ENCODE measurements around the gene LRIT1. TPM values are rescaled to one million over a fixed set of nuclear protein-coding genes. Genes with fewer than 3 reads are reported as not detected.

Gene LRIT1
- total RNA-seq, 1 donor from 2014 or later, result not detected

GRCh38 chr10:84263716-84264115 is 22.4 kb upstream of the LRIT1 start:
- no peaks in the 10 kb centered on the region for H3K9me3 Mint-ChIP-seq
- peaks cover 26% of the 10 kb centered on the region for H3K27me3 Mint-ChIP-seq (ENCODE audit: low read depth)

GRCh38 chr10:84262190-84262956 is 21.0 kb upstream of the LRIT1 start:
- Mint-ChIP-seq H3K27me3 (ENCODE audit: low read depth) (peaks cover 17% of the 10 kb centered on the region), H3K4me1 (ENCODE audit: low read depth) (peaks cover 5% of the 10 kb centered on the region), H3K36me3 (ENCODE audit: low read depth) (no peaks in the 10 kb centered on the region), H3K4me3 (ENCODE audit: low read depth) (no peak overlapping the region), H3K9me3 (no peaks in the 10 kb centered on the region), H3K27ac (no peak overlapping the region)
- DNase-seq (ENCODE audit: low spot score), result no peak
- intact Hi-C loops (cut with micrococcal nuclease), result loop anchor here (10.0 kb wide), 2 partner anchors 162 to 452 kb away; no protein-coding TSS in a partner anchor

More at GRCh38 chr10:84263716-84264115, 22.4 kb upstream of the LRIT1 start:
- Mint-ChIP-seq H3K4me1 (ENCODE audit: low read depth) (peaks cover 14% of the 10 kb centered on the region), H3K4me3 (ENCODE audit: low read depth) (no peak overlapping the region), H3K27ac (no peak overlapping the region), H3K36me3 (ENCODE audit: low read depth) (no peaks in the 10 kb centered on the region)
- intact Hi-C loops (cut with micrococcal nuclease), result loop anchor here (1.0 to 10.0 kb wide), 4 partner anchors 111 to 451 kb away; no protein-coding TSS in a partner anchor
- DNase-seq (ENCODE audit: low spot score), result no peak

GRCh38 chr10:84261236-84261915 is 20.0 kb upstream of the LRIT1 start:
- intact Hi-C loops (cut with micrococcal nuclease), result loop anchor here (10.0 kb wide), 2 partner anchors 163 to 453 kb away; no protein-coding TSS in a partner anchor
- no peaks in the 10 kb centered on the region for H3K36me3 Mint-ChIP-seq (ENCODE audit: low read depth)
- H3K4me1 Mint-ChIP-seq (ENCODE audit: low read depth), result peaks cover 8% of the 10 kb centered on the region
- no peaks in the 10 kb centered on the region for H3K9me3 Mint-ChIP-seq
- no peak overlapping the region for H3K27ac Mint-ChIP-seq
- DNase-seq (ENCODE audit: low spot score), result no peak
- peaks cover 18% of the 10 kb centered on the region for H3K27me3 Mint-ChIP-seq (ENCODE audit: low read depth)
- no peak overlapping the region for H3K4me3 Mint-ChIP-seq (ENCODE audit: low read depth)

GRCh38 chr10:84258034-84258695 is 16.8 kb upstream of the LRIT1 start:
- no peak overlapping the region for H3K4me3 Mint-ChIP-seq (ENCODE audit: low read depth)
- no peak for DNase-seq (ENCODE audit: low spot score)
- no peaks in the 10 kb centered on the region for H3K9me3 Mint-ChIP-seq
- peaks cover 7% of the 10 kb centered on the region for H3K27me3 Mint-ChIP-seq (ENCODE audit: low read depth)
- intact Hi-C loops (cut with micrococcal nuclease), result no loop called here
- no peak overlapping the region for H3K27ac Mint-ChIP-seq
- no peaks in the 10 kb centered on the region for H3K36me3 Mint-ChIP-seq (ENCODE audit: low read depth)
- H3K4me1 Mint-ChIP-seq (ENCODE audit: low read depth), result peaks cover 4% of the 10 kb centered on the region

- H3K4me1 Mint-ChIP-seq (ENCODE audit: low read depth), result peaks cover 4% of the 10 kb centered on the region
- H3K4me3 Mint-ChIP-seq (ENCODE audit: low read depth), result no peak overlapping the region
- peaks cover 6% of the 10 kb centered on the region for H3K27me3 Mint-ChIP-seq (ENCODE audit: low read depth)
- H3K36me3 Mint-ChIP-seq (ENCODE audit: low read depth), result no peaks in the 10 kb centered on the region
- no peaks in the 10 kb centered on the region for H3K9me3 Mint-ChIP-seq
- DNase-seq (ENCODE audit: low spot score), result no peak
- intact Hi-C loops (cut with micrococcal nuclease), result no loop called here
- no peak overlapping the region for H3K27ac Mint-ChIP-seq
Observed at GRCh38 chr10:84257343-84258020, 16.1 kb upstream of the LRIT1 start.

GRCh38 chr10:84256510-84257342 is 15.4 kb upstream of the LRIT1 start:
- Mint-ChIP-seq H3K36me3 (ENCODE audit: low read depth) (no peaks in the 10 kb centered on the region), H3K27ac (no peak overlapping the region), H3K4me1 (ENCODE audit: low read depth) (peaks cover 4% of the 10 kb centered on the region), H3K9me3 (no peaks in the 10 kb centered on the region), H3K27me3 (ENCODE audit: low read depth) (peaks cover 6% of the 10 kb centered on the region), H3K4me3 (ENCODE audit: low read depth) (no peak overlapping the region)
- DNase-seq (ENCODE audit: low spot score), result peak; percentile 27
- intact Hi-C loops (cut with micrococcal nuclease), result no loop called here

GRCh38 chr10:84254552-84255478 is 13.5 kb upstream of the LRIT1 start:
- Mint-ChIP-seq H3K27me3 (ENCODE audit: low read depth) (peaks cover 6% of the 10 kb centered on the region), H3K27ac (no peak overlapping the region), H3K4me1 (ENCODE audit: low read depth) (peaks cover 4% of the 10 kb centered on the region), H3K4me3 (ENCODE audit: low read depth) (no peak overlapping the region), H3K9me3 (no peaks in the 10 kb centered on the region), H3K36me3 (ENCODE audit: low read depth) (no peaks in the 10 kb centered on the region)
- no peak for DNase-seq (ENCODE audit: low spot score)
- intact Hi-C loops (cut with micrococcal nuclease), result no loop called here

GRCh38 chr10:84248794-84249193 is 7.4 kb upstream of the LRIT1 start:
- Mint-ChIP-seq H3K27ac (no peak overlapping the region), H3K4me1 (ENCODE audit: low read depth) (no peaks in the 10 kb centered on the region), H3K4me3 (ENCODE audit: low read depth) (no peak overlapping the region), H3K9me3 (no peaks in the 10 kb centered on the region), H3K36me3 (ENCODE audit: low read depth) (no peaks in the 10 kb centered on the region), H3K27me3 (ENCODE audit: low read depth) (no peaks in the 10 kb centered on the region)
- no peak for DNase-seq (ENCODE audit: low spot score)
- intact Hi-C loops (cut with micrococcal nuclease), result no loop called here

GRCh38 chr10:84247496-84247895 is 6.2 kb upstream of the LRIT1 start:
- no peak for DNase-seq (ENCODE audit: low spot score)
- intact Hi-C loops (cut with micrococcal nuclease), result no loop called here
- Mint-ChIP-seq H3K4me3 (ENCODE audit: low read depth) (no peak overlapping the region), H3K27me3 (ENCODE audit: low read depth) (no peaks in the 10 kb centered on the region), H3K36me3 (ENCODE audit: low read depth) (no peaks in the 10 kb centered on the region), H3K9me3 (no peaks in the 10 kb centered on the region), H3K4me1 (ENCODE audit: low read depth) (no peaks in the 10 kb centered on the region), H3K27ac (no peak overlapping the region)

GRCh38 chr10:84244651-84245270 is 3.4 kb upstream of the LRIT1 start, which contains the start of gene RGR:
TSS of gene RGR (plus strand) at chr10:84245053. CDS start at chr10:84245091, 38 bp downstream.
- H3K4me1 Mint-ChIP-seq (ENCODE audit: low read depth), result no peaks in the 10 kb centered on the region
- DNase-seq (ENCODE audit: low spot score), result no peak
- H3K27ac Mint-ChIP-seq, result no peak within 1 kb of the TSS
- no peak within 1 kb of the TSS for H3K4me3 Mint-ChIP-seq (ENCODE audit: low read depth)
- no peaks in the 10 kb centered on the region for H3K27me3 Mint-ChIP-seq (ENCODE audit: low read depth)
- intact Hi-C loops (cut with micrococcal nuclease), result no loop called here
- no peaks in the 10 kb centered on the region for H3K36me3 Mint-ChIP-seq (ENCODE audit: low read depth)
- no peaks in the 10 kb centered on the region for H3K9me3 Mint-ChIP-seq

GRCh38 chr10:84243759-84244158 is 2.4 kb upstream of the LRIT1 start:
- Mint-ChIP-seq H3K9me3 (no peaks in the 10 kb centered on the region), H3K27me3 (ENCODE audit: low read depth) (peaks cover 2% of the 10 kb centered on the region), H3K27ac (no peak overlapping the region), H3K36me3 (ENCODE audit: low read depth) (no peaks in the 10 kb centered on the region), H3K4me3 (ENCODE audit: low read depth) (no peak overlapping the region), H3K4me1 (ENCODE audit: low read depth) (no peaks in the 10 kb centered on the region)
- DNase-seq (ENCODE audit: low spot score), result no peak
- intact Hi-C loops (cut with micrococcal nuclease), result no loop called here

Data from activated T-helper 2 cell treated with anti-CD3 and anti-CD28 coated beads, Interferon-gamma antibody, Interleukin-2, Interleukin-4, amounts not matched to agents 10 μg/mL and 5 μg/mL and 100 μg/mL, durations not matched to agents 14 hours and 24 hours and 36 hours (primary cell).